NB4 (cell line): ENCODE measurements around the gene PPP4C.

ENCODE experiments used
- MYC ChIP-seq: IDR thresholded peaks from 2 replicates; pipeline ENCODE4 v1.6.1; 2011; ENCODE audit warnings: low read depth, low read length
- POLR2A ChIP-seq: IDR thresholded peaks from 2 replicates; pipeline ENCODE4 v1.6.1; 2011; ENCODE audit warnings: mild to moderate bottlenecking; ENCODE audit not compliant: insufficient read length; ENCODE audit errors: extremely low read depth
- TF ChIP-seq, protein P1 (sequence below): IDR thresholded peaks from 2 replicates; pipeline ENCODE4 v1.6.1; 2011; ENCODE audit warnings: low read depth, low read length
- TF ChIP-seq, protein P2 (sequence below): IDR thresholded peaks from one replicate; pipeline ENCODE4 v1.5.1; 2012; ENCODE audit warnings: low read depth, low read length

DNA sequence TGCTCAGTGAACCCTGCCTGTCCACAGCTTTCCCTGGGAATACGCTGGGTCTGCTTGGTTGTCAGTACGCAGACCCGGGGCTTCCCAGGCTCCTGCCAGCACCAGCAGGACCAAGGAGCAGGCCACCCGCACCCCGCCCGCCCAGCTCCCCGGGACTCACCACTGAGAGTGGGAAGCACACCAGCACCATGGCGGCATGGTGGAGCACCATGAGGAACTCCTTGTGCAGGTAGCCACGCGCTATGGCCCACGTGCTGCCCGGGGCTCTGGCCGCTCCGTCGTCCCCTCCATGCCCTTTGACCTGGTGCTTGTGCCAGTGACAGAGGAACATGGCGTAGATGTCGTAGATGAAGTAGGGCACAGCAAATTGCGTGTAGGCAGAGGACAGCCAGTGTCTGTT, 49.3 kb upstream of the PPP4C start:
- TF ChIP-seq, protein P1, sequence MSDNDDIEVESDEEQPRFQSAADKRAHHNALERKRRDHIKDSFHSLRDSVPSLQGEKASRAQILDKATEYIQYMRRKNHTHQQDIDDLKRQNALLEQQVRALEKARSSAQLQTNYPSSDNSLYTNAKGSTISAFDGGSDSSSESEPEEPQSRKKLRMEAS: no peak
- TF ChIP-seq MYC (no peak), POLR2A (no peak)
- TF ChIP-seq, protein P2, sequence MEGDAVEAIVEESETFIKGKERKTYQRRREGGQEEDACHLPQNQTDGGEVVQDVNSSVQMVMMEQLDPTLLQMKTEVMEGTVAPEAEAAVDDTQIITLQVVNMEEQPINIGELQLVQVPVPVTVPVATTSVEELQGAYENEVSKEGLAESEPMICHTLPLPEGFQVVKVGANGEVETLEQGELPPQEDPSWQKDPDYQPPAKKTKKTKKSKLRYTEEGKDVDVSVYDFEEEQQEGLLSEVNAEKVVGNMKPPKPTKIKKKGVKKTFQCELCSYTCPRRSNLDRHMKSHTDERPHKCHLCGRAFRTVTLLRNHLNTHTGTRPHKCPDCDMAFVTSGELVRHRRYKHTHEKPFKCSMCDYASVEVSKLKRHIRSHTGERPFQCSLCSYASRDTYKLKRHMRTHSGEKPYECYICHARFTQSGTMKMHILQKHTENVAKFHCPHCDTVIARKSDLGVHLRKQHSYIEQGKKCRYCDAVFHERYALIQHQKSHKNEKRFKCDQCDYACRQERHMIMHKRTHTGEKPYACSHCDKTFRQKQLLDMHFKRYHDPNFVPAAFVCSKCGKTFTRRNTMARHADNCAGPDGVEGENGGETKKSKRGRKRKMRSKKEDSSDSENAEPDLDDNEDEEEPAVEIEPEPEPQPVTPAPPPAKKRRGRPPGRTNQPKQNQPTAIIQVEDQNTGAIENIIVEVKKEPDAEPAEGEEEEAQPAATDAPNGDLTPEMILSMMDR: no peak
